Duodenal mucosa (tissue), 2 donors: ENCODE results near the gene EPSTI1.

Experiments used
- H3K27ac ChIP-seq: one replicate; pipeline ENCODE4 v1.7.0; 2013; ENCODE audit warnings: low read depth, low read length
- H3K27me3 ChIP-seq, 2 donors: one replicate each; pipeline ENCODE4 v1.7.0; 2013; ENCODE audit warnings: low read length in 2 of 2, control low read depth in 1 of 2; ENCODE audit not compliant: insufficient read depth in 2 of 2, control insufficient read depth in 1 of 2
- H3K36me3 ChIP-seq, 2 donors: one replicate each; pipeline ENCODE4 v1.7.0; 2013; ENCODE audit warnings: low read length in 2 of 2, control low read depth in 1 of 2; ENCODE audit not compliant: insufficient read depth in 2 of 2, control insufficient read depth in 1 of 2
- H3K4me1 ChIP-seq, 2 donors: one replicate each; pipeline ENCODE4 v1.7.0; 2013; ENCODE audit warnings: low read length in 2 of 2, control low read depth in 1 of 2; ENCODE audit not compliant: insufficient read depth in 2 of 2, control insufficient read depth in 1 of 2
- H3K4me3 ChIP-seq, 2 donors: one replicate each; pipeline ENCODE4 v1.7.0; 2013; ENCODE audit warnings: low read length in 2 of 2, low read depth in 1 of 2
- H3K9ac ChIP-seq, 2 donors: one replicate each; pipeline ENCODE4 v1.7.0; 2013; ENCODE audit warnings: low read length in 2 of 2, low read depth in 1 of 2
- H3K9me3 ChIP-seq, 2 donors: one replicate each; pipeline ENCODE4 v1.7.0; 2013; ENCODE audit warnings: low read length in 2 of 2, control low read depth in 1 of 2; ENCODE audit not compliant: control insufficient read depth in 1 of 2

Gene EPSTI1

GRCh38 chr13:42957881-42958280 lies 34.2 kb downstream of the EPSTI1 start:
- Histone ChIP-seq H3K4me1 (no peaks in the 10 kb centered on the region), H3K9me3 (no peaks in the 10 kb centered on the region), H3K27me3 (no peaks in the 10 kb centered on the region), H3K36me3 (peaks cover 18 to 56% of the 10 kb centered on the region in 2 donors), H3K9ac (no peak overlapping the region), H3K4me3 (no peak overlapping the region), H3K27ac (no peak overlapping the region)

GRCh38 chr13:42950181-42950580 lies 41.9 kb downstream of the EPSTI1 start:
- H3K27me3 ChIP-seq, result no peaks in the 10 kb centered on the region
- no peak overlapping the region for H3K27ac ChIP-seq
- no peak overlapping the region for H3K4me3 ChIP-seq
- H3K4me1 ChIP-seq, result no peaks in the 10 kb centered on the region
- peaks cover 28 to 49% of the 10 kb centered on the region in 2 donors for H3K36me3 ChIP-seq
- no peaks in the 10 kb centered on the region for H3K9me3 ChIP-seq
- H3K9ac ChIP-seq, result no peak overlapping the region

- no peak overlapping the region for H3K27ac ChIP-seq
- no peaks in the 10 kb centered on the region for H3K4me1 ChIP-seq
- H3K9me3 ChIP-seq, result no peaks in the 10 kb centered on the region
- H3K9ac ChIP-seq, result no peak overlapping the region
- no peak overlapping the region for H3K4me3 ChIP-seq
- H3K27me3 ChIP-seq, result no peaks in the 10 kb centered on the region
- peaks cover 20 to 47% of the 10 kb centered on the region in 2 donors for H3K36me3 ChIP-seq
These were observed 44.1 kb downstream of the EPSTI1 start for GRCh38 chr13:42947925-42948324.

- Histone ChIP-seq H3K4me3 (no peak overlapping the region), H3K4me1 (no peaks in the 10 kb centered on the region), H3K36me3 (peaks cover 13 to 40% of the 10 kb centered on the region in 2 donors), H3K9ac (no peak overlapping the region), H3K27ac (no peak overlapping the region), H3K27me3 (no peaks in the 10 kb centered on the region), H3K9me3 (no peaks in the 10 kb centered on the region)
These were observed 45.1 kb downstream of the EPSTI1 start for GRCh38 chr13:42946927-42947326.

DNA sequence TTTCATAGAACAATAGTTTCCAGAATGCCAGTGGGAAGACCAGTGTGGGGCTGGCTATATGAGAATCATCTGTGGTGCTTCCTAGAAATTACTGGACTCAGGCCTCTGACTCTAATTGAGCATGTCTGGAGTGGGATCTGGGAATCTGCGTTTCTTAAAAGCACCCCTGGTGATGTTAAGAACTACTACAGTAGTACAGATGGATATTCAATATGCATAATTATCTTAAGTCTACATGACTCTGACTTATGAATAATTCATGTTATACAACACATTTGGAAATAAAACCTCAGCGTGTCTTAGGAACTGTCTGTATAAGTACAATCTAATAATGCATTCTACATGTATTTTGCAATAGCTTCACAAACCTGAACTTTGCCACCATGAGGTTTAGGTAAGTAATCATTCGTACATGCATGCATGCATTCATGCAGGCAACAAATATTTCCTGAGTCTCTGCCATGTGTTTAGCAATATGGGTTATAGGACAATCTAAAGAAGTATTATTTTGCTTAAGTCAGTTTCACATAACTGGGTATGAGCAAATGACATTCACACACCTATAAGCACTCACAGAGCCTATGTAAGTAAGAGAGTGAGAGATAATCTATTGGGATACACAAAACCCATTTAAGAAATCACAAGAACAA lies 62.0 kb downstream of the EPSTI1 start:
- Histone ChIP-seq H3K27me3 (no peaks in the 10 kb centered on the region), H3K4me3 (no peak overlapping the region), H3K27ac (no peak overlapping the region), H3K36me3 (peaks cover 11 to 21% of the 10 kb centered on the region in 2 donors), H3K4me1 (peaks cover 0 to 7% of the 10 kb centered on the region in 2 donors), H3K9ac (no peak overlapping the region), H3K9me3 (no peaks in the 10 kb centered on the region)

- H3K9ac ChIP-seq, result no peak overlapping the region
- H3K36me3 ChIP-seq, result peaks cover 13 to 22% of the 10 kb centered on the region in 2 donors
These were observed 65.5 kb downstream of the EPSTI1 start for GRCh38 chr13:42926555-42926954.

DNA sequence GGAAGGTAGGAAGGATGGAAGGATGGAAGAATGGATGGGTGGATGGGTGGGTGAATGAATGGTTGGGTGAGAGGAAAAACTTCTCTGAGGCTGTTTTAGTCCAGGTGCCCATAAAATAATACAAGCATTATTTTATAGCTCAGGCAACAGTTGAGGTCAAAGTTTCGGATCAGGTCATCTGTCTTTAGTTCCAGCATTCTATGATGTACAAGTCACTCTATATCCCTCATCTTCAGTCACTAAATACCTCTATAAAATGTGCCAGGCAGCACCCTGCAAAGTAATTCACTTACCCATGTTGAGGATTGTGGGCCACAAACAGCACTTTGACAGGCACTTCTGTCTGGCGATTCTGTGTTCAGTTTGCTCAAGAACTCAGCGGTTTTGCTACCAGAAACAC lies 66.0 kb downstream of the EPSTI1 start:
- H3K4me1 ChIP-seq, result peaks cover 0 to 7% of the 10 kb centered on the region in 2 donors
- no peaks in the 10 kb centered on the region for H3K9me3 ChIP-seq
- no peaks in the 10 kb centered on the region for H3K27me3 ChIP-seq
- H3K9ac ChIP-seq, result no peak overlapping the region
- H3K4me3 ChIP-seq, result no peak overlapping the region
- peaks cover 13 to 22% of the 10 kb centered on the region in 2 donors for H3K36me3 ChIP-seq
- no peak overlapping the region for H3K27ac ChIP-seq

More at GRCh38 chr13:42926555-42926954, 65.5 kb downstream of the EPSTI1 start:
- H3K27me3 ChIP-seq, result no peaks in the 10 kb centered on the region
- H3K4me3 ChIP-seq, result no peak overlapping the region
- no peak overlapping the region for H3K27ac ChIP-seq
- peaks cover 0 to 7% of the 10 kb centered on the region in 2 donors for H3K4me1 ChIP-seq
- H3K9me3 ChIP-seq, result no peaks in the 10 kb centered on the region

- Histone ChIP-seq H3K9me3 (no peaks in the 10 kb centered on the region), H3K27me3 (no peaks in the 10 kb centered on the region), H3K4me3 (no peak overlapping the region), H3K27ac (no peak overlapping the region), H3K9ac (no peak overlapping the region), H3K4me1 (peaks cover 0 to 7% of the 10 kb centered on the region in 2 donors), H3K36me3 (peaks cover 11 to 22% of the 10 kb centered on the region in 2 donors)
These were observed 66.4 kb downstream of the EPSTI1 start for GRCh38 chr13:42925626-42926025.

DNA sequence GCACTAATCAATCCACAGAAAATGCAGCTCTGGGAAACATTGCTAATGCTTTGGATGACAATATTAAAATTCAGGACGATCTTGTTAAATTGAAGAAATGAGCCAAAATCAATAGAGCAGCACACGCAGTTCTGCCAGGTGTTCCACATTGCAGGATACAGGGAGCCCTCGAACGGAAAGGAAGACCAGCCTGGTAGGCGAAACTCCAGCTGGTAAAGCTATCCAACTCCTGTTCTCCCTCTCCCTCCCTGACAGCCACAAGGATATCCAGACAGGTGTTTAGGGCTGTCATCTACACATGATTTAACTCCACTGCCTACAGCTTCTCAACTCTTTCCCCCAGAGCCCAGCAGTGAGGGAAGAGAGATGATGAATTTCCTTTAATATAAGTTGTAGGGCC lies 67.7 kb downstream of the EPSTI1 start:
- Histone ChIP-seq H3K9me3 (no peaks in the 10 kb centered on the region), H3K4me3 (no peak overlapping the region), H3K27ac (no peak overlapping the region), H3K4me1 (peaks cover 0 to 7% of the 10 kb centered on the region in 2 donors), H3K9ac (no peak overlapping the region), H3K27me3 (no peaks in the 10 kb centered on the region), H3K36me3 (peaks cover 11 to 34% of the 10 kb centered on the region in 2 donors)

GRCh38 chr13:42907745-42908144 lies 84.3 kb downstream of the EPSTI1 start:
- Histone ChIP-seq H3K27me3 (no peaks in the 10 kb centered on the region), H3K9me3 (no peaks in the 10 kb centered on the region), H3K36me3 (peaks cover 4% of the 10 kb centered on the region in 2 donors), H3K9ac (no peak overlapping the region), H3K4me1 (peaks cover 0 to 8% of the 10 kb centered on the region in 2 donors), H3K27ac (no peak overlapping the region), H3K4me3 (no peak overlapping the region)
